HPDE6-E6E7 (cell line): ENCODE results near the gene CD80.

Experiments used
- DNase-seq: peaks from one replicate; pipeline ENCODE4 v3.0.0; 2011; ENCODE audit warnings: missing footprints; ENCODE audit errors: extremely low spot score

CD80 gene

GRCh38 chr3:119497820-119498185 is 61.6 kb downstream of the CD80 start:
- peak; percentile 6 for DNase-seq

- DNase-seq: no peak
These were observed 64.8 kb downstream of the CD80 start for GRCh38 chr3:119494597-119494996.

- DNase-seq: no peak
These were observed 66.6 kb downstream of the CD80 start for GRCh38 chr3:119492810-119493209.

- no peak for DNase-seq
These were observed 67.3 kb downstream of the CD80 start for GRCh38 chr3:119492128-119492527.

- no peak for DNase-seq
These were observed 69.3 kb downstream of the CD80 start for GRCh38 chr3:119490153-119490552.

- no peak for DNase-seq
These were observed 73.9 kb downstream of the CD80 start for GRCh38 chr3:119485563-119485962.

GRCh38 chr3:119483101-119483500 is 76.3 kb downstream of the CD80 start:
- no peak for DNase-seq

- DNase-seq: peak; percentile 74
These were observed 78.3 kb downstream of the CD80 start for GRCh38 chr3:119481079-119481478.
